ENCODE measurements around the gene LRBA.

DNA sequence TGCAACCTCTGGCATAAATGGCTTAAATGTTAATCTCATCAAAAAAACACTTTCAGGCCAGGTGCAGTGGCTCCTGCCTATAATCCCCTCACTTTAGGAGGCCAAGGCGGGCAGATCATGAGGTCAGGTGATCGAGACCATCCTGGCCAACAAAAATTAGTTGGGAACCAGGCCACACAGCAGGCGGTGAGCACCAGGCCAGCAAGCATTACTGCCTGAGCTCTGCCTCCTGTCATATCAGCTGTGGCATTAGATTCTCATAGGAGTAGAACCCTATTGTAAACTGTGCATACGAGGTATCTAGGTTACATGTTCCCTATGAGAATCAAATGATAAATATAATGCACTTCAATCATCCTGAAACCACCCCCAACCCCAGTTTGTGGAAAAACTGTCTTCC lies 125.8 kb downstream of the LRBA start:
- TF ChIP-seq CTCF (IDR thresholded peaks at IDR 0.05) (no peak), POLR2AphosphoS5 (IDR thresholded peaks at IDR 0.05; ENCODE audit: insufficient read depth in 1 of 2, low read depth in 1 of 2) (no peak), POLR2A (IDR thresholded peaks at IDR 0.05) (no peak)
